ENCODE measurements around the gene BRME1.
A peak's percentile ranks its signal among the peaks of the same experiment; 100 is the strongest.
"Not testable (repeated sequence)": the region's sequence is repeated elsewhere in the genome, so short reads cannot be mapped to it uniquely, and the experiment has no call there.

The BRME1 gene

GRCh38 chr19:13926715-13927114 lies 20.8 kb upstream of the BRME1 start:
- no peak for DNase-seq

- no peak for DNase-seq
Observed at GRCh38 chr19:13926010-13926409, 20.1 kb upstream of the BRME1 start.

GRCh38 chr19:13923194-13923987 lies 17.5 kb upstream of the BRME1 start:
- no peak for DNase-seq

- not testable (repeated sequence) for DNase-seq
Observed at GRCh38 chr19:13922118-13922517, 16.2 kb upstream of the BRME1 start.

GRCh38 chr19:13920940-13921747 lies 15.2 kb upstream of the BRME1 start:
- peak in 18 of 56 donors; percentile 2 to 49 (median 20) for DNase-seq

- no peak for DNase-seq
Observed at GRCh38 chr19:13920524-13920923, 14.6 kb upstream of the BRME1 start.

GRCh38 chr19:13918726-13919411 lies 13.0 kb upstream of the BRME1 start:
- DNase-seq, result no peak

GRCh38 chr19:13917888-13918406 lies 12.0 kb upstream of the BRME1 start:
- no peak for DNase-seq

GRCh38 chr19:13914777-13915176 lies 8.9 kb upstream of the BRME1 start:
- no peak for DNase-seq

GRCh38 chr19:13913352-13913751 lies 7.4 kb upstream of the BRME1 start:
- DNase-seq, result no peak

- DNase-seq, result no peak
Observed at GRCh38 chr19:13909430-13909829, 3.5 kb upstream of the BRME1 start.

- DNase-seq, result no peak
Observed at GRCh38 chr19:13908674-13909073, 2.8 kb upstream of the BRME1 start.

- no peak for DNase-seq
Observed at GRCh38 chr19:13906910-13907309, 993 bp upstream of the BRME1 start.

- DNase-seq, result peak in 9 of 56 donors; percentile 14 to 48 (median 27)
Observed at GRCh38 chr19:13906521-13906904, 596 bp upstream of the BRME1 start.

- DNase-seq, result no peak
Observed at GRCh38 chr19:13902993-13903555, 2.8 kb downstream of the BRME1 start.

GRCh38 chr19:13899912-13900584 lies 5.9 kb downstream of the BRME1 start:
- DNase-seq, result peak in 10 of 56 donors; percentile 1 to 29 (median 6)

GRCh38 chr19:13899393-13899792 lies 6.5 kb downstream of the BRME1 start:
- no peak for DNase-seq

- DNase-seq, result no peak
Observed at GRCh38 chr19:13896227-13896626, 9.7 kb downstream of the BRME1 start.

- no peak for DNase-seq
Observed at GRCh38 chr19:13894552-13894951, 11.4 kb downstream of the BRME1 start.

- DNase-seq, result no peak
Observed at GRCh38 chr19:13892870-13893269, 13.0 kb downstream of the BRME1 start.

- DNase-seq, result no peak
Observed at GRCh38 chr19:13890136-13890535, 15.8 kb downstream of the BRME1 start.

All from nucleus accumbens (tissue), 56 donors.